ENCODE measurements around the gene IP6K3. TPM values are rescaled to one million over a fixed set of nuclear protein-coding genes. Genes with fewer than 3 reads are reported as not detected.

The IP6K3 gene
- under 0.01 TPM in 1 of 2 replicates, not detected in the other for total RNA-seq

GRCh38 chr6:33746651-33747100 lies at the start of gene IP6K3:
Gene IP6K3, minus strand, starts transcription at chr6:33746905. Its CDS starts 11,429 bp downstream, at chr6:33735476.

GRCh38 chr6:33788694-33789549 lies 42.2 kb upstream of the IP6K3 start, which contains the start of gene LEMD2:
Gene LEMD2, minus strand, starts transcription at chr6:33789130. Its CDS starts 14 bp downstream, at chr6:33789116.

DNA sequence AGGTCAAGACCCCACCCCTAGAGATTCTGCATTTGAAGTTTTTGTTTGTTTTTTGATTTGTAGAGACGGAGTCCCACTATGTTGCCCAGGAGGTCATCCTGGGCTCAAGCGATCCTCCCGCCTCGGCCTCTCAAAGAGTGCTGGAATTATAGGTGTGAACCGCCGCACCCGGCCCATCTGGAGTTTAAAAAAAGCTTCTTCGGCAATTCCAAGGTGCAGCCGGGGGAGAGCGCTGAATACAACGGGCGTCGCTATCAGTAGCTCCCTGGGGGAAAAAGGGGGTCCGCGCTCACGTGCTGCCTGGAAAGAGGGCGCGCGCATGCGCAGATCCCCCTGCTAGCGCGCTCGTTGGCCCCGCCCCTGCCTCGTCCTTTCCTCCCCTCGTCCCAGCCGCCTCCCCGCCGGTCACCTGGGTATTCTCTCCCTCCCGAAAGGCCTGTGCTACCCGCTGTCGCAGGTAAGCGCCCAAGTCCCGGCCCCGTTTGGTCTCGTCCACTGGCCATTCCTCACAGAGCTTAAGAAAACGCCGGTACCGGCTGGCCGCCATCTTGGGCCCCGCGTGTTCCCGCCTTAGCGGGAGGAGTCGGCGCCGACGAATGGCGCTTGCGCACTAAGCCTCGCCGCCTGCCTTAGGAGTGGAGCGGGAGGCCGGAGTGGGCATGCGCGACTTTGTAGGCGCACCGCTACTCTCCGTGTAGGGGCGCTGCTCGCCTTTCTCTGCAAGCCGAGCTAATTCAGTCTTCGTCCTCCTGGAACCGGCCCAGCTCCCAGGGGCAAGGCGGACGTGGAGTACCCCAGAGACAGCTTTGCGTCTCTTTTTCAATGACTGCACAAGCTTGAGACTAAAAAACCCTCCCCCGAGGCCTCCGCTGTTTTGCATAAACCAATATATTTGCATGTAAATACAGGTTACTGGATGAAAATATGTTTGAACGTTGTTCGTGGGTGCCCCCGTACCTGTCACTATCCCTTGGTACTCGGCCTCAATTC lies 35.3 kb downstream of the IP6K3 start, which contains the start of gene UQCC2:
TSS of gene UQCC2 (minus strand) at position 561 of the 990 bp plus-strand sequence. CDS start at position 547, 14 bp downstream.

Other genes starting within 250 kb of the IP6K3 start
- gene BAK1, start 166.6 kb downstream of the IP6K3 start, total RNA-seq: 7.8 and 10.5 TPM in 2 replicates
- gene ITPR3, start 125.6 kb downstream of the IP6K3 start, total RNA-seq: 21.5 TPM in 2 replicates
- 18.6 and 47.3 TPM in 2 replicates for gene UQCC2, start 35.2 kb downstream of the IP6K3 start, total RNA-seq
- gene LEMD2, start 42.2 kb upstream of the IP6K3 start, total RNA-seq: 30.3 and 34.8 TPM in 2 replicates
- gene MLN, start 57.1 kb upstream of the IP6K3 start, total RNA-seq: not detected in 2 replicates